NCI-H524 (cell line): ENCODE data around the gene PRR22.

Source experiments
- DNase-seq, 2 experiments: peaks; one replicate each; lab custom pipeline; 2025; lab: John Stamatoyannopoulos, UW

Gene PRR22

DNA sequence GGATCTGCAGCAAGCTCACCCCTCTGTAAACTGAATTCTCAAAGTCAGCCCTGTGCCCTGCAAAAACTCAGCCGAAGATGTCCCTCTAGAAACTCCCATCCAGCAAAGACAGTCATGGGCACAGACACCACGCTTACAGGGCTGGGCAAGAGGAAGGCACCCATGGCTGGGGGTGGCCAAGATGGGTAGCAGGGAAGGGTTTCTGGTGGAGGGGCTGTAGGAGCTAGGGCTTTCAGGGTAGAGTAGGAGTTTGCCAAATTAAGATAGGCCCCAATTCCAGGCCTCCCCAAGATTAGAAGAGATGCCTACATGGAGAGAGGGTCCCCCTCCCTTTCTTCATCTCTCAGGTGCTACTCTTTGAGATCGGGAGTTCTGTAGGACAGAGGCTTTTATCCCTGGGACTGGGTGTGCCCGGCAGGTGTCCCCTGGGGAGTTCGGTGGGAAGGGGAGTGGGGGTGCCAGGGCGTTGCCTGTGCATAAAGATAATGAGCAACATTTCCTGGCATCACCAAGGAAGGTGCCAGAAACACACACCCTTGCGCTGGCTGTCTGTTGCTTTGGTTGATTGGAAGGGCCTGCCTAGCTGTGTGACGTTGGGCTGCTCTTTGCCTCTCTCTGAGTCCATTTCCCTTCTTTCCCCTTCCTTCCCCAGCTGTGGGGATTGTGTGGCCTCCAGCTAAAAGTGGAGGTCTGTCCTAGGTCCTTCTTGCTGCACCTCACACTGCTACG is 29.7 kb upstream of the PRR22 start:
- DNase-seq: no peak

GRCh38 chr19:5811117-5811516 is 26.6 kb upstream of the PRR22 start:
- DNase-seq: no peak

DNA sequence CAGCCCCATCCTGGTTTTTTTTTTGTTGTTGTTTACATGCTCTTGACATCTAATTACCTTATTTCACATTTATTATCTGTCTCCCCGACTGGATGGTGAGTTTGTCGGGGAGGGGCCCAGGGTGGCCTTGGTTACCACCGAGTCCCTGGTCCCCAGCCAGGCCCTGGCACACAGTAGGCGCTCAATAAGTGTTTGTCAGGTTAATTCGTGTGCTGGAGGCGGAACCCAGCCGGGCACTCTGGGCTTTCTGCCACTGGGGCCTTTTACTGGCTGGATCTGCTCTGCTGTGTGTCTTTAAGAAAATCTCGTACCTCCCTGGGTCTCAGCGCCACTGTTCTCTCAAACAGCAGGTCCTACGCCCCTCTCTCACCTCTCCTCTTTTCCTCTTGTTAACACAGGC is 24.9 kb upstream of the PRR22 start:
- no peak for DNase-seq

- DNase-seq: no peak
These were observed 24.5 kb upstream of the PRR22 start for GRCh38 chr19:5809053-5809452.

- no peak for DNase-seq
These were observed 23.7 kb upstream of the PRR22 start for GRCh38 chr19:5808120-5808816.

DNA sequence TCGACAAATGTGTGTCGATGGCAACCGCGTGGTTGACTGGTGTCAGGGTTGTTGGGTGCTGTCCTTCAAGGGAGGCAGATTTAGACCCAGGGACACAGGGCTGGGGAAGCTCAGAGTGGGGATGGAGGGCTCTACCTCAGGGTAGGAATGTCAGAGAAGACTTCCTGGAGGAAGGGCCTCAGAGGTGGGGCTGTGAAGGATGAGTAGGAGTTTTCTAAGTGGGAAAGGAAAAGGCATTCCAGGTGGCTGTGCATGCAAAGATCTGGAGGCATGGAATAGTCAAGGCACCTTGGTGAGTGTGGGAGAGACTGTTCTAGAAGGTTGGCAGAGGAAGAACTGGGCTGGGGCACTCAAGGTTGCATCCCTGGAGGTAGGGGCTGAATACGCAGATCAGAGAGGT is 22.4 kb upstream of the PRR22 start:
- DNase-seq: no peak

DNA sequence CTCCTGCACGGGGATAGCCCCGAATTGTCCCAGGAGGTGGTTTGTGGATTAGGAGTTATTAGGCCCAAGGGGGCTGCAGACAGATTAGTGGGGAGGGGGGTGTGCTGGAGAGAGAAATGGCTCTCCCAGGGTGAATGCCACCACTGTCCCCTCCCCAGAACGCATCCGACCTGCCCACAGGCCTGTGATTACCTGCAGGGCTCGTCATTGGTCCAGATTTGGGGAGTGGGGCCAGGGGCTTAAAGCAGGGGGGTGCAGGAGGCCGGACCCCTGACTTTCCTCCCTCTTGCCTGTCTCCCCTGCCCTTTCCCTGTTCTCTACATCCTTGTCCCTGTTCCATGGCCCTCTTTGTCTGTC is 21.6 kb upstream of the PRR22 start:
- DNase-seq: no peak

- DNase-seq: peak; percentile 56 to 84
These were observed 21.1 kb upstream of the PRR22 start for GRCh38 chr19:5805462-5806132.

DNA sequence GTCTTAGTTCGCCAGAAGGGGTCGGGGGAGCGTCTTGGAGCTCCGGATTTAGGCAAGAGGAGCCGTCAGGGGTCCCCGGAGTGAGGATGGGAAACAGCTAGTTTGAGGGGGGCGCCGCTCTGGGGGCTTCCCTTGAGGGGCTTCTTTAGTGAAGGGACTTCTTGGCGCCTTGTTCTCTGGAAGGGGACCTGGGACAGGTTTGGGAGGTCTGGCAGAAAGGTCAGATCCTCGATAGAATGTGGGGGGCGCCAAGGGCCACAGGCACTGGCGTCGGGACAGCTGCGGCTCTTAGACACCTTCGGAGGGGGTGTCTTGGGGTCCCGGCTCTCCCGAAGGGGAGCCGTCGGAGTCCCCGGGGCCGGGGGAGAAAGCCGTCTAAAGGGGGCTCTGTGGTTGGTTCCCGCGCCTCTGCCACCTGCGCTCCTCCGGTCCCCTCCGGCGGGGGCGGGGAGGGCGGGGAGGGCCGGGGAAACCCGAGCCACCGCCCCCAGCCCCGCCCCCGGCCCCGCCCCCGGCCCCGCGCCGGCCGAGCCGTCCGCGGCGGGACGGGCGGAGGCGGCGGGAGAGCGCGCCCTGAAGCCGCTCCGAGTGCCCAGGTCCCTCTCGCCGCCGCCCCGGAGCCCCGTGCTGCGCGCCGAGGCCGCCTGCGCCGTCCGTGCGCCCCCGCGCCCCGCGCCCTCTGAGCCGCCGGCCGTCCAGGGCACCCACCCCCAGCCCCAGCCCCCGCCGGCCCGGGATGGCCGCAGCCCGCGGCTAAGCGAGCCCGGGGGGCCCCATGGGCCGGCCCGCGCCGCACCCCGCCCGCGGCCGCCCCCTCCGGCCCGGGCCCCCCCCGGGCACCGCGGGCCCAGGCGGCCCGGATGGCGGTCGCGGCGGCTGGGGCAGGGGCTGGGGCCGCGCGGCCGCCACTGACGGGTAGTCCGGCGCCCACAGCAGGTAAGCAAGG is 20.2 kb upstream of the PRR22 start, which contains the start of gene NRTN:
TSS of gene NRTN (plus strand) at position 552 of the 946 bp plus-strand sequence. CDS start 19,099 bp downstream, outside the sequence.
- DNase-seq: peak in 1 of 2 experiments; percentile 59

GRCh38 chr19:5803752-5804515 is 19.4 kb upstream of the PRR22 start:
- DNase-seq: peak; percentile 89 to 92

DNA sequence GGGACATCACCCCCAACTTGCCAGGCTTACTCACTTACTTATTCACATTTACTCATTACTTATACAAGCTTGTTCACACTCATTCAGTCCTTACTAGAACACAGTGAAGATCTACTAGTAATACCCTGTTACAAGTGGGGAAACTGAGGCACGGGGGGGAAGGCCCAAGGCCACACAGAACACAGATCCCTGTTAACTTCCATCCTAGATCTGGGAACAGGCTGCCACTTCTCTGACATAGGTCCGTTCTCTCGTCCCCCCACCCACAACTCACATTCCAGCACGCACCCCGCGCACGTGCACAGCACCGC is 18.9 kb upstream of the PRR22 start:
- peak in 1 of 2 experiments; percentile 55 for DNase-seq

DNA sequence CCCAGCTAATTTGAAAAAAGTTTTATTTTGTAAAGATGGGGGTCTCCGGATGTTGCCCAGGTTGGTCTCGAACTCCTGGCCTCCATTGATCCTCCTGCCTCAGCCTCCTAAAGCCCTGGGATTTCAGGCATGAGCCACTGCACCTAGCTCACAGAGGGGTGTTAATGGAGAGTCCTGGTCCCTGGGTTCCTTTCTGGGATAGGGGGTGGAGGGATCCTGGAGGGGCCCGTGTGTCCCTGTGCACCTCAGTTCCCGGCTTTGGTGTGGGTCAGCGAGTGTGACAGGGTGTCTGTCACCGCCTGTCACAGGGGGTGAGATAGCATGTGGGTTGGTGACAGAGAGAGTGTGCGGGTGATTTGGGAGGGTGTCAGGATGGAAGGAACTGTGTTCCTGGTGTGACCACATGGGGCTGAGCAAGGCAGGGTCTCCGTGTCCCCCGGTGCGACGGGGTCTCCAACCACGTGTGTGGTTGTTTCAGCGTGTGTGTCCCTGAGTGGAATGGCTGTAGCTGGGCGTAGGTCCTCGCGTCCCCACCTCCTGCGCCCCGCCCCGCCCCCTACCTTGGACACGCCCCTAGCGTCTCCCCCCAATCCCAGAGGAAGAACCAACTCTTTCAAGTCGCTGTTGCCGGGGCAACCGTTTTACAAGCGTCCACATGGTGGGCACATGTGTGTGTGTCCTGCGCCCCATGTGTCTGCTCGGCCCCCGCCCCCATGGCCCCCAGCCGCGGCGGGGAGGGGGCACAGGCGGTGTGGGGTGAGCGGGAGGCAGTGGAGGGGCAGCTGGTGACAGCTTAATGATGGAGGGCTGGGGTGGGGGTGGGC is 17.5 kb upstream of the PRR22 start:
- DNase-seq: peak; percentile 94 to 96

- no peak for DNase-seq
These were observed 16.1 kb upstream of the PRR22 start for GRCh38 chr19:5800361-5801270.

- peak in 1 of 2 experiments; percentile 38 for DNase-seq
These were observed 15.0 kb upstream of the PRR22 start for GRCh38 chr19:5799247-5800241.

GRCh38 chr19:5798244-5798643 is 13.7 kb upstream of the PRR22 start:
- DNase-seq: no peak

- DNase-seq: no peak
These were observed 10.9 kb upstream of the PRR22 start for GRCh38 chr19:5795382-5795919.

DNA sequence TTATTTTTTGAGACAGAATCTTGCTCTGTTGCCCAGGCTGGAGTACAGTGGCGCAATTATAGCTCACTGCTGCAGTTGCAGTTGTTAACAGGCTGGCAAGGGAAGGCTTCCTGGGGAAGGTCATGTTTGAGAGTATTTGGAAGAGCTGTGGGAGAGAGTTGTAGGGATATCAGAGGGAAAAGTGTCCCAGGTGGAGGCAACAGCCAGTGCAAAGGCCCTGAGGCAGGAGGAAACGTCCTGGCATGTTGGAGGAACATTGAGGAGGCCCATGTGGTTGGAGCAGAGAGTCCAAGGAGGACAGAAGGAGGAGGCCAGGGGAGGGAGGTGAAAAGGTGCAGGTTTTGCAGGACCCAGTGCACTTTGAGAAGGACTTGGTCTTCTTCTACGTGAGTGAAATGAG is 8.6 kb upstream of the PRR22 start:
- no peak for DNase-seq

DNA sequence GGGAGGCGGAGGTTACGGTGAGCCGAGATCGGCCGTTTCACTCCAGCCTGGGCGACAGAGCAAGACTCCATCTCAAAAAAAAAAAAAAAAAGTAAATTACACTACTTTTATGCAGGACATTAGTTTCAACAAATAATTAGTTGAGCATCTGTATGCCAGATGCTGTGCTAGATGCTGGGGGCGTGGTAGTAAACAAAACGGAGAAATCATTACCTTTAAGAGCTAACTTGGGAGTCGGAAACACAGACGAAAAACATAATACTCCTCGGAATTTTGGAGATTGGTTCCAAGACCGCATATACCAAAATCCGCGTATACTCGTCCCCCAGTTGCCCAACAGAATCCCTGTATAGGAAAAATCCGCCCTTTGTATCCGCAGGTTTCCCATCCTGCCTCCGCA is 7.7 kb upstream of the PRR22 start:
- DNase-seq: no peak
